Right atrium auricular region (tissue), 2 donors: ENCODE measurements around the gene DNMBP. TPM values are rescaled to one million over a fixed set of nuclear protein-coding genes. Genes with fewer than 3 reads are reported as not detected.

Source experiments
- DNase-seq: peaks from one replicate; pipeline ENCODE4 v3.0.0-alpha.2; 2019; ENCODE audit warnings: low spot score
- H3K27ac ChIP-seq, 2 donors: fragments of 200-600 bp; sonication (generic); 1 replicate in 1 of 2; 2 replicates in 1 of 2; pipeline ENCODE4 v1.5.1; 2016 to 2019
- H3K27me3 ChIP-seq, 2 donors: fragments of 200-600 bp; sonication (generic); one replicate each; pipeline versions ENCODE4 v1.5.1 to v1.6.0; 2017 to 2019
- H3K36me3 ChIP-seq: fragments of 200-600 bp; sonication (generic); one replicate; pipeline ENCODE4 v1.5.1; 2016
- H3K4me1 ChIP-seq, 2 donors: fragments of 200-600 bp; sonication (generic); one replicate each; pipeline versions ENCODE4 v1.5.1 to v1.6.0; 2017 to 2019
- H3K4me3 ChIP-seq, 2 donors: fragments of 200-600 bp; sonication (generic); 1 replicate in 1 of 2; 2 replicates in 1 of 2; pipeline ENCODE4 v1.5.1; 2017 to 2019; ENCODE audit warnings: mild to moderate bottlenecking in 1 of 2, moderate library complexity in 1 of 2
- H3K9me3 ChIP-seq, 2 donors: fragments of 200-600 bp; sonication (generic); one replicate each; pipeline ENCODE4 v1.5.1; 2019
- total RNA-seq, 2 donors: library from RNA; depleted of rRNA; stranded (reverse); fragments of >200 nt; gene quantifications; one replicate each; pipeline ENCODE4 v1.1.0, GENCODE V29; 2016
- TF ChIP-seq, protein P1 (sequence below), 2 donors: fragments of 200-600 bp; sonication (generic); IDR thresholded peaks; one replicate each; pipeline ENCODE4 v1.5.1; 2019; ENCODE audit warnings: antibody characterized with exemption in 2 of 2

DNMBP gene
- total RNA-seq, 2 donors from 2014 or later, result 5.8 to 8.2 TPM

DNA sequence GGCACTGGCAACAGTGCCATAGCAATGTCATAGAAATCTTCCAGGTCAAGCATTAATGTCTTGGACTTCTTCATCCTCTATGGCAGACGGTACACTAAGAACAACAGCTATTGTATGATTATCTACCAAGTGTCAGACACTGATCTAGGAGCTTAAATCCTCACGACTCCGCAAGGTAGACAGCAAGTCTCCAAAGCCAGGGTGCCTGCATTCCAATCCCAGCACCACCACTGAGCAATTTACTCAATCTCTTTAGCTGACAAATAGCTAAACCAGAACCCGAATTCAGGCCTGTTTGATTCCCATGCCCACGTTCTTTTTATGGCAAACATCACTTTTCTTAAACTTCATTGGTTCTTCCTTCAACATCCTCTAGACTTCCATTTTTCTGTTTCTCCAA lies 31.8 kb downstream of the DNMBP start:
- H3K27ac ChIP-seq, result peak overlapping the region in 1 of 2 donors; percentile 67
- TF ChIP-seq, protein P1, sequence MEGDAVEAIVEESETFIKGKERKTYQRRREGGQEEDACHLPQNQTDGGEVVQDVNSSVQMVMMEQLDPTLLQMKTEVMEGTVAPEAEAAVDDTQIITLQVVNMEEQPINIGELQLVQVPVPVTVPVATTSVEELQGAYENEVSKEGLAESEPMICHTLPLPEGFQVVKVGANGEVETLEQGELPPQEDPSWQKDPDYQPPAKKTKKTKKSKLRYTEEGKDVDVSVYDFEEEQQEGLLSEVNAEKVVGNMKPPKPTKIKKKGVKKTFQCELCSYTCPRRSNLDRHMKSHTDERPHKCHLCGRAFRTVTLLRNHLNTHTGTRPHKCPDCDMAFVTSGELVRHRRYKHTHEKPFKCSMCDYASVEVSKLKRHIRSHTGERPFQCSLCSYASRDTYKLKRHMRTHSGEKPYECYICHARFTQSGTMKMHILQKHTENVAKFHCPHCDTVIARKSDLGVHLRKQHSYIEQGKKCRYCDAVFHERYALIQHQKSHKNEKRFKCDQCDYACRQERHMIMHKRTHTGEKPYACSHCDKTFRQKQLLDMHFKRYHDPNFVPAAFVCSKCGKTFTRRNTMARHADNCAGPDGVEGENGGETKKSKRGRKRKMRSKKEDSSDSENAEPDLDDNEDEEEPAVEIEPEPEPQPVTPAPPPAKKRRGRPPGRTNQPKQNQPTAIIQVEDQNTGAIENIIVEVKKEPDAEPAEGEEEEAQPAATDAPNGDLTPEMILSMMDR (IDR thresholded peaks at IDR 0.05), result no peak

DNA sequence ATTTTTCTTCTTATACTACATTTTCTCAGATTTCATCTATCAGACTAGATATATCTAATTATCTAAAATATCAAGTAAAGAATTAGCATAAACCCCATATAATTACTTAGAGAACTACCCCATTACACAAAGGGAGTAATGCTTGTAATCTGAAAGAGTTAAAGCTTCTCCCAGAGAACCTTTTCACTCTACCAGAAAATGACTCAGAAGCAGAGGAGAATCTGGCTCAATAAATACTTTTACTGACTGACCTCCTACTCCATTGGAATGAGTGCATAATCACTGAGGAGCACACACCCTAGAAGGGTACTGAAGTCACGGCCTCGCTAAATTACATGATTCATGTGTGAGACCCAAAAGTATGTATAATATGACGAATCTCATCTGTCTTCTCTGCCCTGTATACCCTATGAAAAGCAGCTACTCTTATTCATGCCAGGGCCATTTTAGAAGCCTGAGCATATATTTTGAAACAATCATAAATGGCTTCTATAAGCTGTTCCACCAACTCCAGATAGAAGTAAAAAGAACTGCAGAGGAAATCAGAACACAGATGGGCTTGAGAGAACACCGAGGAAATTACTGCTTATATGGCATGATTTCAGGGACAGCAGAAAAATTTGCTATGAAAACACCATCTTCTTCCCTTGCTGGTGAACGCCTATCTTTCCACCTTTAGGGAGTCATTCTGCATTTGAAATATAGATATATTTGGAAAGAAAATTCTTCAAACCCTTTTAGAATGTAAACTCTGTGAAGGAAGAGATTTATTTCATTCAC lies 32.7 kb downstream of the DNMBP start:
- peaks cover 0 to 42% of the 10 kb centered on the region in 2 donors for H3K4me1 ChIP-seq
- H3K27ac ChIP-seq, result peak overlapping the region; percentile 41 to 67
- H3K27me3 ChIP-seq, result no peaks in the 10 kb centered on the region
- H3K4me3 ChIP-seq, result no peak overlapping the region
- H3K9me3 ChIP-seq, result no peaks in the 10 kb centered on the region
- no peak for DNase-seq
- TF ChIP-seq, protein P1 (IDR thresholded peaks at IDR 0.05), result no peak
- H3K36me3 ChIP-seq, result no peaks in the 10 kb centered on the region

More for the DNA sequence above, 31.8 kb downstream of the DNMBP start:
- peaks cover 0 to 45% of the 10 kb centered on the region in 2 donors for H3K4me1 ChIP-seq
- no peak for DNase-seq
- H3K9me3 ChIP-seq, result no peaks in the 10 kb centered on the region
- no peak overlapping the region for H3K4me3 ChIP-seq
- no peaks in the 10 kb centered on the region for H3K36me3 ChIP-seq
- H3K27me3 ChIP-seq, result no peaks in the 10 kb centered on the region

DNA sequence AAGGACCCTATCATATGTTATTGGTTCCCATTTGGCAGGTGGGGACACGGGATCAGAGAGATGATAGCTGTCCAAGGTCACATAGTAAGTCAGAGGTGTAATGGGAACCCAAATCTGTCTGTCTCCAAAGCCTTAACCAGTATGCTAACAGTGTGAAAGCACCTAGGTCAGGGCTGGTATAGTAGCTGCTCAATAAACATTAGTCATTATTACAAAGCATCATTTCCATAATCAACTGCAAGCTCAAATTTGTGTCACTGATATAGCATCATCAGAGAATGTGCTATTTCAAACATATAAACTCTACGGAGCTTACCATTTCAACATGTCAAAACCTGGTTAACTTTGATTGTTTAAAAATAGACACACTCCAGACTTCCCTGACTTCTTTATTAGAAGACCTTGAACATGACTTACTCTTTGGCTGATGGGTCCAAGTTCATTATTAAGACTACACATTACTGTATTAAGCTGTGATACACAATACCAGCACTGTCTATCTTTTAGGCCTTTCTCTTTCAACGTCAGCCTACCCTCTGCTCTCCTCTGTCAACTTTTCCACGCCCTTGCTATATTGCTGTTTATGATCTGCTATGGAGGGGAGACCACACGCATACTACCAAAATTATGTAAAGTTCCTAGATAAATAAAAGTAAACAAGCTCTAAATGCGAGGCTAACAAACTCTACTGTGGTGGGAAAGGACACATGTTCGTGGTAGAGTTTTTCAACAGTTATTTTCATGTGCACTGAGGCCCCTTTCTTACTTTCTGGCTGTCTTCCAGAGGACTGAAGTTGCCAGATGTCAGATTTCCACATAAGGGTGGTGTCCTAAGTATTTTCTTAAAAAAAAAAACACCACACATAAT lies 33.6 kb downstream of the DNMBP start:
- H3K9me3 ChIP-seq, result no peaks in the 10 kb centered on the region
- H3K27me3 ChIP-seq, result no peaks in the 10 kb centered on the region
- H3K4me1 ChIP-seq, result peaks cover 0 to 33% of the 10 kb centered on the region in 2 donors
- H3K36me3 ChIP-seq, result no peaks in the 10 kb centered on the region
- DNase-seq, result no peak
- H3K4me3 ChIP-seq, result no peak overlapping the region
- peak overlapping the region; percentile 41 to 67 for H3K27ac ChIP-seq
- TF ChIP-seq, protein P1 (IDR thresholded peaks at IDR 0.05), result no peak

DNA sequence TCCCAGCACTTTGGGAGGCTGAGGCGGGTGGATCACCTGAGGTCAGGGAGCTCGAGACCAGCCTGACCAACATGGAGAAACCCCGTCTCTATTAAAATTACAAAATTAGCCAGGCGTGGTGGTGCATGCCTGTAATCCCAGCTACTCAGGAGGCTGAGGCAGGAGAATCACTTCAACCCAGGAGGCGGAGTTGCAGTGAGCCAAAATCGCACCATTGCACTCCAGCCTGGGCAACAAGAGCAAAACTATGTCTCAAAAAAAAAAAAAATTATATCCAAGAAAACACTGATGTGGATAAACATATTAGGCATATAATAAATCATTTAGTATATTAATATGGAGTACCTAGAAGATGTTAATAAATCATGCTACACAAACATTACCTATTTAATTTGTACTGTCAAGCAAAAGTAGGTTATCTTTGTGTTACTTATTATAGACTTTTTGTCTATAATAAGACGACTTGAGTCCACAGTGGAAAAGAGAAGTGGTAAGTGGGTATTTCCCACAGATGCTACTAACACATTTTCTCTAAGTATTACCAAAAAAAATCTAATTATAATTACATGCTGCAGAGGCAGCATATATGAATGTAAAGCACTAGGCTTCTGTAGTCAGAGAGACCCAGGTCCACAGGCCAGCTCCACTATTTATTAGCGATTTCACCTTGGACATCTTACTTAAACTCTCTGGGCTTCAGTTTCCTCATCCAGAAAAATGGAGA lies 34.5 kb downstream of the DNMBP start:
- DNase-seq, result no peak
- no peak overlapping the region for H3K4me3 ChIP-seq
- H3K27ac ChIP-seq, result peak overlapping the region in 1 of 2 donors; percentile 67
- no peaks in the 10 kb centered on the region for H3K27me3 ChIP-seq
- H3K4me1 ChIP-seq, result peaks cover 0 to 31% of the 10 kb centered on the region in 2 donors
- no peaks in the 10 kb centered on the region for H3K9me3 ChIP-seq
- TF ChIP-seq, protein P1 (IDR thresholded peaks at IDR 0.05), result no peak
- H3K36me3 ChIP-seq, result no peaks in the 10 kb centered on the region

DNA sequence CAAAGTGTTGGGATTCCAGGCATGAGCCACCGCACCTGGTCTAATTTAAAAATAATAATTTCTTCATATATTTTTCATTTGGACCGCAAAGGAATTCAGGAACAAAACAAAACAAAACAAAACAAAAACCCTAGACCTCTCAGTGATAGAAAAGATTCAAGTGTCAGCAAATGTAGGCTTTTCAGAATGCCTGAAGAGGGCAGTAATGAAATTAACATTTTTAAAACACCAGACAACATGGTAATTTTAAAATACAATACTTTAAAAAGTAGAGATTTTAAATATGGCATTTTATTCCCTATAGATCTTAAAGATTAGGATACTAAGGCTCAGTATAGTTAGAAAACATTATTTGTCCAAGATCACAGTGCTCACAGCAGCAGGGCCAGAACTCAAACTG lies 36.6 kb downstream of the DNMBP start:
- TF ChIP-seq, protein P1 (IDR thresholded peaks at IDR 0.05), result no peak
- Histone ChIP-seq H3K9me3 (no peaks in the 10 kb centered on the region), H3K36me3 (peaks cover 8% of the 10 kb centered on the region), H3K4me3 (no peak overlapping the region), H3K27me3 (no peaks in the 10 kb centered on the region), H3K27ac (no peak overlapping the region), H3K4me1 (peaks cover 0 to 22% of the 10 kb centered on the region in 2 donors)
- DNase-seq, result no peak
